GM12878 (cell line): Measurements from ENCODE around the gene WDR74. TPM values are rescaled to one million over a fixed set of nuclear protein-coding genes. Genes with fewer than 3 reads are reported as not detected.
"Not testable (repeated sequence)": the region's sequence is repeated elsewhere in the genome, so short reads cannot be mapped to it uniquely, and the experiment has no call there.

Source experiments
- ATAC-seq: fragments of 200-7000 bp; cut with Tn5 transposase; 3 replicates; pipeline ENCODE4 v1.9.1; 2020; ENCODE audit warnings: mild to moderate bottlenecking, moderate library complexity
- BruUV-seq: library from RNA; stranded (reverse); fragments of 400-500 nt; replicated peaks from 2 replicates; lab custom pipeline; 2021; lab: Mats Ljungman, UMichigan
- CTCF ChIA-PET: fragments of 300-600 bp; sonication (Branson Sonifier 250); formaldehyde crosslinking; extraction: SDS; loops from one replicate; lab custom pipeline; 2021; ENCODE audit warnings: inconsistent platforms; lab: Yijun Ruan, JAX
- POLR2A ChIA-PET: fragments of 350-600 bp; formaldehyde crosslinking; extraction: SDS; loops from one replicate; lab custom pipeline; 2021; ENCODE audit warnings: inconsistent platforms; lab: Charles Lee
- RAD21 ChIA-PET: fragments of 300-600 bp; sonication (Branson Sonifier 250); formaldehyde crosslinking; loops from one replicate; lab custom pipeline; 2023; ENCODE audit warnings: antibody characterized with exemption; ENCODE audit not compliant: unreplicated experiment; lab: Charles Lee
- SMC1A ChIA-PET: fragments of 300-600 bp; sonication (Branson Sonifier 250); formaldehyde crosslinking; loops from one replicate; lab custom pipeline; 2023; ENCODE audit not compliant: unreplicated experiment, uncharacterized antibody; lab: Charles Lee
- DNase-seq: peaks from one replicate; pipeline ENCODE4 v3.0.0-alpha.2; 2011; ENCODE audit warnings: low read depth, low spot score
- FAIRE-seq: peaks from 3 replicates; lab custom pipeline; 2011; peaks lifted over from hg19 to GRCh38; lab: Jason Lieb, UNC
- H2AFZ ChIP-seq: 2 replicates; pipeline ENCODE4 v1.6.0; 2011; ENCODE audit warnings: low read depth, low read length, control low read depth; ENCODE audit not compliant: control insufficient read depth
- H3K27ac ChIP-seq: 2 replicates; pipeline ENCODE4 v1.5.1; 2011; ENCODE audit warnings: control low read depth; ENCODE audit not compliant: control insufficient read depth, insufficient read depth
- H3K27me3 ChIP-seq, 2 experiments: replicated peaks in 1 of 2; 2 replicates each; pipeline versions ENCODE4 v1.6.0 to v1.6.1; 2011; ENCODE audit warnings: low read length in 1 of 2; ENCODE audit not compliant: control insufficient read depth in 2 of 2, insufficient read depth in 2 of 2
- H3K36me3 ChIP-seq, 2 experiments: 2 replicates each; pipeline ENCODE4 v1.5.1; 2011; ENCODE audit warnings: low read length in 1 of 2; ENCODE audit not compliant: control insufficient read depth in 2 of 2, insufficient read depth in 2 of 2
- H3K4me1 ChIP-seq: 2 replicates; pipeline ENCODE4 v1.6.1; 2011; ENCODE audit warnings: mild to moderate bottlenecking, low read length, moderate library complexity, mixed read lengths; ENCODE audit not compliant: control insufficient read depth, insufficient read depth
- H3K4me2 ChIP-seq: 2 replicates; pipeline ENCODE4 v1.6.0; 2011; ENCODE audit warnings: control low read depth; ENCODE audit not compliant: control insufficient read depth, insufficient read depth
- H3K4me3 ChIP-seq: fragments of 200-600 bp; sonication (generic); 2 replicates; pipeline ENCODE4 v1.5.1; 2016
- H3K79me2 ChIP-seq: 2 replicates; pipeline ENCODE4 v1.6.0; 2011; ENCODE audit warnings: low read length; ENCODE audit not compliant: control insufficient read depth, insufficient read depth
- H3K9ac ChIP-seq: 2 replicates; pipeline ENCODE4 v1.8.0; 2011; ENCODE audit warnings: low read length, control low read depth, mixed read lengths; ENCODE audit not compliant: control insufficient read depth, insufficient read depth
- H3K9me3 ChIP-seq: replicated peaks from 3 replicates; pipeline ENCODE4 v1.5.1; 2011; ENCODE audit warnings: mild to moderate bottlenecking, low read length; ENCODE audit not compliant: control insufficient read depth, insufficient read depth
- H4K20me1 ChIP-seq: 2 replicates; pipeline ENCODE4 v1.6.0; 2011; ENCODE audit not compliant: control insufficient read depth, insufficient read depth
- ASH2L ChIP-seq: fragments of 300-600, 200-600 bp; sonication (generic); IDR thresholded peaks from 2 replicates; pipeline ENCODE4 v1.6.1; 2017; ENCODE audit warnings: low read depth, mild to moderate bottlenecking, borderline replicate concordance
- ATF3 ChIP-seq: IDR thresholded peaks from 2 replicates; pipeline ENCODE4 v1.6.1; 2011; ENCODE audit warnings: low read depth, mild to moderate bottlenecking, low read length, moderate library complexity, borderline replicate concordance; ENCODE audit errors: extremely low read depth
- CHD1 ChIP-seq: IDR thresholded peaks from 2 replicates; pipeline ENCODE4 v1.6.1; 2012; ENCODE audit warnings: low read depth, low read length, improper control_type of control experiment
- GABPA ChIP-seq: IDR thresholded peaks from 2 replicates; pipeline ENCODE4 v1.6.1; 2014; ENCODE audit warnings: antibody characterized with exemption, low read depth, mild to moderate bottlenecking, inconsistent platforms
- GATAD2B ChIP-seq: fragments of 450-650 bp; conservative IDR thresholded peaks from 2 replicates; pipeline ENCODE4 v1.6.1; 2017; ENCODE audit warnings: low read depth, mild to moderate bottlenecking, moderate library complexity
- POU2F2 ChIP-seq: IDR thresholded peaks from 3 replicates; pipeline ENCODE4 v1.6.1; 2011; ENCODE audit warnings: low read depth, mild to moderate bottlenecking, low read length, borderline replicate concordance
- TCF3 ChIP-seq: IDR thresholded peaks from 2 replicates; pipeline ENCODE4 v1.6.1; 2012; ENCODE audit warnings: low read depth, mild to moderate bottlenecking, low read length, borderline replicate concordance; ENCODE audit not compliant: insufficient read depth
- YY1 ChIP-seq: IDR thresholded peaks from 2 replicates; pipeline ENCODE4 v1.6.1; 2011; ENCODE audit warnings: low read depth, mild to moderate bottlenecking, low read length
- WGBS: methylation state at CpG from one replicate; pipeline ENCODE4 v1.1.6; 2016; ENCODE audit warnings: low lambda C conversion rate; ENCODE audit not compliant: insufficient replicate concordance, insufficient coverage; ENCODE audit errors: missing lambda C conversion rate; 5-methylcytosine and 5-hydroxymethylcytosine counted together
- in situ Hi-C: fragments of 300-500 bp; cut with MboI; formaldehyde crosslinking; loops from 9 replicates; pipeline ENCODE4 v1.14.3; 2018; ENCODE audit warnings: mixed read lengths
- intact Hi-C: fragments of 100-400 bp; cut with micrococcal nuclease; formaldehyde crosslinking; loops from one replicate; pipeline ENCODE4 v1.14.2; 2022; ENCODE audit not compliant: unreplicated experiment
- polyA plus RNA-seq, 11 experiments: library from polyadenylated mRNA; depleted of rRNA in 4 of 11; unstranded in 6 of 11; stranded (reverse) in 5 of 11; fragments of >200 nt; fragmentation: Nextera tagmentation in 4 of 11; fragmentation: Illumina TruSeq in 1 of 11; extraction: Ambion mirVana in 4 of 11; extraction: Trizol in 1 of 11; gene quantifications; 1 replicate in 1 of 11; 2 replicates in 10 of 11; pipeline versions ENCODE4 v1.2.1 to v1.2.3, GENCODE V29; 2011 to 2016; ENCODE audit warnings: inconsistent platforms in 2 of 11, missing spikeins in 2 of 11, low read depth in 1 of 11
- total RNA-seq, 4 experiments: library from RNA; depleted of rRNA in 3 of 4; stranded (reverse); fragments of >200 nt in 3 of 4; fragmentation: Illumina TruSeq in 1 of 4; extraction: Trizol in 1 of 4; gene quantifications; 2 replicates each; pipeline versions ENCODE4 v1.2.1 to v1.2.3, GENCODE V29; 2013 to 2021

WDR74 gene
- total and polyA plus RNA-seq, 10 of the 15 experiments (the other 5 are each of a cell fraction or from before 2014, with no cell fraction given): 18.2 to 103 (median 60.7) TPM

DNA sequence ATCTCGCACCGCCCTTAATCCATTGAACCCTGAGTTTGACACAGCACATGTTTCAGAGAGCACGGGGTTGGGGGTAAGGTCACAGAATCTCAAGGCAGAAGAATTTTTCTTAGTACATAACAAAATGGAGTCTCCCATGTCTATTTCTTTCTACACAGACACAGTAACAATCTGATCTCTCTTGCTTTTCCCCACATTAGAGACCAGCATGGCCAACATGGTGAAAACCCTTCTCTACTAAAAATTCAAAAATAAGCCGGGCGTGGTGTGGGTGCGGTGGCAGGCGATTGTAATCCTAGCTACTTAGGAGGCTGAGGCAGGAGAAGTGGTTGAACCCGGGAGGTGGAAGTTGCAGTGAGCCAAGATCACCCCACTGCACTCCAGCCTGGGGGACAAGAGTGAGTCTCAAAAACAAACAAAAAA is 19.9 kb upstream of the WDR74 start:
- Histone ChIP-seq H3K4me2 (peak overlapping the region; percentile 51; the same call in 1 of the 2 replicates), H3K4me1 (peaks cover 23% of the 10 kb centered on the region), H3K4me3 (0 out of 2 replicates have a peak overlapping the region, but pooled peaks have one; percentile 1), H3K79me2 (peaks cover 92% of the 10 kb centered on the region)
- SMC1A ChIA-PET, H3K27ac ChIP-seq, FAIRE-seq, H3K9me3 ChIP-seq, H2AFZ ChIP-seq, intact Hi-C loops, ATAC-seq, BruUV-seq, H3K36me3 ChIP-seq, POLR2A ChIA-PET, H4K20me1 ChIP-seq, RAD21 ChIA-PET, CTCF ChIA-PET, H3K27me3 ChIP-seq, DNase-seq, H3K9ac ChIP-seq, in situ Hi-C loops: not testable (repeated sequence)
- 87% methylated on average over 8 of the region's 8 CpGs for WGBS

GRCh38 chr11:62858201-62858600 is 18.8 kb upstream of the WDR74 start:
- no peak for FAIRE-seq
- Histone ChIP-seq H3K9me3 (no peaks in the 10 kb centered on the region), H3K27me3 (no peaks in the 10 kb centered on the region), H3K4me2 (peak overlapping the region; percentile 64), H2AFZ (peak overlapping the region; percentile 3), H4K20me1 (0 out of 2 replicates have a peak, but pooled peaks cover 3% of the 10 kb centered on the region), H3K79me2 (peaks cover 92% of the 10 kb centered on the region), H3K27ac (peak overlapping the region; percentile 97), H3K4me1 (peaks cover 23% of the 10 kb centered on the region), H3K9ac (peak overlapping the region; percentile 98), H3K36me3 (peaks cover 7 to 15% of the 10 kb centered on the region in 2 experiments; a peak in 3 of 4 replicates), H3K4me3 (peak overlapping the region; percentile 98)
- DNase-seq: no peak
- no peak for ATAC-seq
- TF ChIP-seq YY1 (no peak), POU2F2 (no peak), ASH2L (no peak), GATAD2B (no peak), ATF3 (no peak), TCF3 (no peak), GABPA (no peak), CHD1 (no peak)
- in situ Hi-C loops (no loop called here), intact Hi-C loops (no loop called here)
- CTCF ChIA-PET: interaction anchor here (0.9 to 5.9 kb wide), 9 partner anchors 15 to 140 kb away, joined by 3 to 68 read pairs (median 3); partner anchors contain the start of genes TAF6L, TEX54, TMEM179B and ZBTB3
- POLR2A ChIA-PET: interaction anchor here (0.6 to 7.8 kb wide), 11 partner anchors 14 to 831 kb away, joined by 3 to 92 read pairs (median 11); partner anchors contain the start of genes C11orf98, CSKMT, HNRNPUL2 and INTS5
- SMC1A ChIA-PET: interaction anchor here (0.9 to 5.2 kb wide), 11 partner anchors 15 to 189 kb away, joined by 3 to 36 read pairs (median 5); partner anchors contain the start of genes HNRNPUL2, POLR2G, SLC3A2 and TEX54
- RAD21 ChIA-PET: interaction anchor here (0.7 to 1.7 kb wide), 12 partner anchors 17 to 265 kb away, joined by 3 to 13 read pairs (median 3); partner anchors contain the start of genes B3GAT3, C11orf98, CSKMT and POLR2G
- BruUV-seq: TSS peak; percentile 50
- 44% methylated on average over 7 of the region's 7 CpGs for WGBS
